Measurements from ENCODE around the gene ZNF160.

DNA sequence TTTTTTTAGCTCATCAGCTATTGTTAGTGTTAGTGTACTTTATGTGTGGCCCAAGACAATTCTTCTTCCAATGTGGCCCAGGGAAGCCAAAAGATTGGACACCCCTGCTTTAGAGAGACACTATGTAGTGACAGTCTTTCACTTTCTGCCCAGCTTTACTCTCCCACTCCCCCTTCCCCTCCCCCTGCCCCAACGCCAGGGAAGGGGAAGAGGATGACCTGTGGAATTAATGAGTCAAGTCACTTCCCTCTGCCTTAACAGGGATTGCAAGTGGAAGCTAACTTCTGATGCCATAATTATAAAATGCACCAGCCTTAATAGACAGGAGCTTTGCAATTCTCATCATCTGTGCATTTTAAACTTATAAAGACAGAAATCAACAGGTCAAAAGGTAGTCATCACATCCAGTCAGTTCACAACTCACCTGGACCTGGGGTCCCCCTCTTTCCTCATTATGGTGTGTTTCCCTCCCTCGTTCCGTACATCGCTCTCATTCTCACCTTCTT, 27.9 kb upstream of the ZNF160 start:
- no peak for TF ChIP-seq CTCF (IDR thresholded peaks at IDR 0.05; ENCODE audit: low read length)
- TF ChIP-seq EZH2 (optimal IDR thresholded peaks at IDR 0.05; ENCODE audit: low read depth, low read length), result no peak
- no peak for TF ChIP-seq EZH2phosphoT487 (IDR thresholded peaks at IDR 0.05; ENCODE audit: low read length)
